Stimulated activated CD8-positive, alpha-beta memory T cell treated with anti-CD3 and anti-CD28 coated beads, Interleukin-4, amount 100 ng/mL, for 48 hours (primary cell): ENCODE measurements around the gene RBM5.

Experiments used
- DNase-seq: peaks from one replicate; pipeline ENCODE4 v3.0.0-alpha.2; 2020

RBM5 gene

GRCh38 chr3:50140990-50141389 lies 52.3 kb downstream of the RBM5 start:
- DNase-seq: no peak

GRCh38 chr3:50146316-50146901 lies 57.7 kb downstream of the RBM5 start:
- no peak for DNase-seq

- no peak for DNase-seq
Observed at GRCh38 chr3:50147016-50147415, 58.3 kb downstream of the RBM5 start.

- DNase-seq: no peak
Observed at GRCh38 chr3:50147447-50147846, 58.7 kb downstream of the RBM5 start.

- DNase-seq: no peak
Observed at GRCh38 chr3:50147861-50148260, 59.1 kb downstream of the RBM5 start.

GRCh38 chr3:50150404-50150750 lies 61.7 kb downstream of the RBM5 start:
- DNase-seq: no peak

GRCh38 chr3:50150863-50151686 lies 62.4 kb downstream of the RBM5 start:
- DNase-seq: no peak

- no peak for DNase-seq
Observed at GRCh38 chr3:50151728-50152127, 63.0 kb downstream of the RBM5 start.

- DNase-seq: no peak
Observed at GRCh38 chr3:50153782-50154475, 65.2 kb downstream of the RBM5 start.

- no peak for DNase-seq
Observed at GRCh38 chr3:50154476-50154839, 65.7 kb downstream of the RBM5 start.

- DNase-seq: peak; percentile 69
Observed at GRCh38 chr3:50154840-50155490, 66.2 kb downstream of the RBM5 start, which contains the start of gene SEMA3F. TSS of gene SEMA3F (plus strand) at chr3:50155324. CDS start at chr3:50159623, 4,299 bp downstream.

GRCh38 chr3:50155491-50155878 lies 66.8 kb downstream of the RBM5 start:
- DNase-seq: no peak

- no peak for DNase-seq
Observed at GRCh38 chr3:50155891-50156290, 67.2 kb downstream of the RBM5 start.

GRCh38 chr3:50156549-50157493 lies 68.1 kb downstream of the RBM5 start:
- DNase-seq: no peak

- DNase-seq: no peak
Observed at GRCh38 chr3:50157827-50158529, 69.3 kb downstream of the RBM5 start.

- no peak for DNase-seq
Observed at GRCh38 chr3:50158530-50159146, 69.9 kb downstream of the RBM5 start.

- DNase-seq: no peak
Observed at GRCh38 chr3:50160561-50160983, 71.9 kb downstream of the RBM5 start.

- no peak for DNase-seq
Observed at GRCh38 chr3:50161320-50161719, 72.6 kb downstream of the RBM5 start.

GRCh38 chr3:50162034-50162883 lies 73.5 kb downstream of the RBM5 start:
- DNase-seq: no peak
